Tongue (tissue), 2 donors: ENCODE data around the gene ARID3B. TPM values are rescaled to one million over a fixed set of nuclear protein-coding genes. Genes with fewer than 3 reads are reported as not detected.

Source experiments
- DNase-seq: peaks from one replicate; pipeline ENCODE4 v3.0.0-alpha.2; 2015
- total RNA-seq: library from RNA; depleted of rRNA; stranded (reverse); fragments of >200 nt; gene quantifications from one replicate; pipeline ENCODE4 v1.2.3, GENCODE V29; 2014

The ARID3B gene
- total RNA-seq, 1 donor from 2014 or later: 4.1 TPM

DNA sequence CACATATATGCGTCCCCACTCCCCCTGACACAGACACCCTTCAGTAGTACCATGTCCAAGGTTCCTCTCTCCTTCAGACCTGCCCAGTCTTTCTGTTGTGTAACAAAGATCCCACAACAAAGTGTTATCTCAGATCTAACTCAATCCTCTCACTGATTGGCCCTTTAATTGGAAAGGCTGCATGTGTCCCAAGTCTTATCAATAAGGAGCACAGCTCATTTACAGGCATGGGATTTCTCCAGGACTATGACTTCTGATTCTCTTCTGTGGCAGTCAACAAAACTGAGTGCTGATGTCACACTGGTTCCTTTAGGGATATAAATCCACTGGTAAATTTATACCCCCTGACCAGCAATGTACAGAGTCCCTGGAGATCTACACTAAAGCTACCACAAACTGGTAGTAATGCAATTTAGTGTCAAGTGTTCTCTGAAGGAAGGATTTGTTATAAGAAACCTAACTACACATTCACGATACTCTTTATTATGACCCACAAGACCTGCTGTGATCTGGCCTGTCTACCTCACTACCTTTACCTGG is 102.7 kb downstream of the ARID3B start:
- no peak for DNase-seq

DNA sequence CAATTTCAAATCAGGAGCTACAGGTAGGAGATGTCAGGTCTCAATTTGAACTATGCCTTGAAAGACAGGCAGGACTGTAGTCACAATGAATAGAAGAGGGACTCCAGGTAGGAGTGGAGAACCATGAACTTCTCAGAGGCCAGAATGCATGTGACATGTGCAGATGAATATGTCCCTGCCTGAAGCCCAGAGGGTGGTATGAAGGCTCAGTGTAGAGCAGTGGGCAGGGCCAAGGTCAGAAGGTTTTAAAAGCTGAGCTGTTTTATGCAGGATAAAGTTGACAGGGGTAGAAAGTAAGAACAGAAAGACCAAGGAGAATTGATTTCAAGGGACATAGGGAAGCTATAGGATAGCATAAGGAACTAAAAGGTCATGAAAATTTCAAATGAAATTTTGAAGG is 105.5 kb downstream of the ARID3B start:
- DNase-seq: no peak

Other genes starting within 250 kb of the ARID3B start
- 0.21 TPM for gene CYP11A1, start 173.6 kb upstream of the ARID3B start, total RNA-seq
- 5.8 TPM for gene SEMA7A, start 107.3 kb upstream of the ARID3B start, total RNA-seq
- 21.4 TPM for gene UBL7, start 80.1 kb upstream of the ARID3B start, total RNA-seq
- 54.6 TPM for gene CLK3, start 74.6 kb downstream of the ARID3B start, total RNA-seq
- 18.8 TPM for gene EDC3, start 154.8 kb downstream of the ARID3B start, total RNA-seq
- 0.51 TPM for gene CYP1A1, start 184.3 kb downstream of the ARID3B start, total RNA-seq
- not detected for gene CYP1A2, start 207.6 kb downstream of the ARID3B start, total RNA-seq
- gene CSK, start 240.9 kb downstream of the ARID3B start, total RNA-seq: 27.6 TPM